ENCODE data around the gene MYO1C. TPM values are rescaled to one million over a fixed set of nuclear protein-coding genes. Genes with fewer than 3 reads are reported as not detected.

The MYO1C gene
- total and polyA plus RNA-seq, 9 of the 15 experiments (the other 6 are each of a cell fraction or from before 2014, with no cell fraction given), result 0.46 to 32.5 (median 11.6) TPM

- no peak for TF ChIP-seq E2F6 (IDR thresholded peaks at IDR 0.05; ENCODE audit: borderline replicate concordance in 1 of 2, extremely low read depth in 1 of 2, insufficient read depth in 1 of 2, insufficient read length in 1 of 2, low read depth in 1 of 2, low read length in 1 of 2, poor library complexity in 1 of 2, severe bottlenecking in 1 of 2)
- TF ChIP-seq MCM5 (IDR thresholded peaks at IDR 0.05; ENCODE audit: low read depth), result no peak
- no peak for TF ChIP-seq ZSCAN29 (IDR thresholded peaks at IDR 0.05)
- no peak for TF ChIP-seq BRF2 (IDR thresholded peaks at IDR 0.05; ENCODE audit: borderline replicate concordance, insufficient read depth, insufficient read length)
- no peak for TF ChIP-seq MCM2 (IDR thresholded peaks at IDR 0.05; ENCODE audit: low read depth)
- TF ChIP-seq ZBTB7A (IDR thresholded peaks at IDR 0.05; ENCODE audit: borderline replicate concordance, control insufficient read depth, low read depth, low read length), result peak; percentile 20; the same call in 1 of the 2 replicates
- TF ChIP-seq CEBPB (tag; IDR thresholded peaks at IDR 0.05), result peak; percentile 31; the same call in 1 of the 2 replicates
- TF ChIP-seq SRF (CRISPR knock-in tag; IDR thresholded peaks at IDR 0.05), result no peak
- no peak for TF ChIP-seq POLR2AphosphoS5 (IDR thresholded peaks at IDR 0.05; ENCODE audit: control insufficient read depth, insufficient read depth, low read depth, low read length)
- TF ChIP-seq ATF1 (CRISPR knock-in tag; IDR thresholded peaks at IDR 0.05), result no peak
- no peak for TF ChIP-seq ATF1 (tag; IDR thresholded peaks at IDR 0.05)
- TF ChIP-seq NR2C1 (IDR thresholded peaks at IDR 0.05), result peak; percentile 94
- peak; percentile 95 for TF ChIP-seq NR2C1 (tag; IDR thresholded peaks at IDR 0.05)
Observed at GRCh38 chr17:1467898-1468492, 24.5 kb downstream of the MYO1C start (continued).
